GM21619 (cell line): ENCODE measurements around the gene PEX1.
"Not testable (repeated sequence)": the region's sequence is repeated elsewhere in the genome, so short reads cannot be mapped to it uniquely, and the experiment has no call there.

ENCODE experiments used
- ATAC-seq: cut with Tn5 transposase; IDR thresholded peaks from one replicate; pipeline ENCODE4 v1.9.1; 2021; ENCODE audit not compliant: unreplicated experiment

The PEX1 gene

DNA sequence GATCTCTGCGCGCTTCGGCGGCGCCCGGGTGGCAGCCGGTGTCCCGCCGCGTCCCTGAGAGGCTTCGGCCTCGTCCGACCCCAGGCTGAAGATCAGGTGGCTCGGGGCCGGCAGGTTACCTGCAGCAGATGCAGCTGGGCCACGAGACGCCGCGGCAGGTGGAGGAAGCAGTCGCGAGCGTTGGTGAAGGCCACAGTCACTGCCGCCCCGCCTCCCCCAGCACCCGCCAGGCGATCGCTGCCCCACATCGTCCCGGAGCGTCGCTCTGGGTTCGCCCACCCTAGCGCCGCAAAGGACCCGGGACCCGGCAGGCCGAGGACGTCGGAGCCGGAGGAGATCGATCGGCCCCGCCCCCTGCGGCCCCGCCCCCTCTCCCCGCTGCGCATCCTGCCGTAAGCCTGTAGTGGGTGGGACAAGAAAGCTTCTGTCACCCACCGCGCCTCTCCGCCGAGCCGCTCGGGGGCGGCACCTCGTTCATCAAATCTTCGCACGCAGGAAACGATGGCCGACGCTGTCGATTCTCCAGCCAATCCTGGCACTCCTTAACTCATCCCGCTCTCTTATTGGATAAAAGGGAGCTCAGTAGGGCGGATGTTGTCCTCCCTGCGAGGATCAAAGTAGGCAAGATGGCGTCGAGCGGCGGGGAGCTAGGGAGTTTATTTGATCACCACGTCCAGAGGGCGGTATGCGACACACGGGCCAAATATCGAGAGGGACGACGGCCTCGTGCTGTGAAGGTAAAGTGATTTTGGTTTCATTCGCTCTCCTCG, at the start of gene PEX1, which contains the start of gene RBM48:
Gene PEX1, minus strand, starts transcription at position 333 of the 770 bp plus-strand sequence. Its CDS starts 85 bp downstream, at position 248.
Gene RBM48, plus strand, starts transcription at position 608 of the 770 bp plus-strand sequence. Its CDS starts 19 bp downstream, at position 627.
- ATAC-seq = peak; percentile 93

DNA sequence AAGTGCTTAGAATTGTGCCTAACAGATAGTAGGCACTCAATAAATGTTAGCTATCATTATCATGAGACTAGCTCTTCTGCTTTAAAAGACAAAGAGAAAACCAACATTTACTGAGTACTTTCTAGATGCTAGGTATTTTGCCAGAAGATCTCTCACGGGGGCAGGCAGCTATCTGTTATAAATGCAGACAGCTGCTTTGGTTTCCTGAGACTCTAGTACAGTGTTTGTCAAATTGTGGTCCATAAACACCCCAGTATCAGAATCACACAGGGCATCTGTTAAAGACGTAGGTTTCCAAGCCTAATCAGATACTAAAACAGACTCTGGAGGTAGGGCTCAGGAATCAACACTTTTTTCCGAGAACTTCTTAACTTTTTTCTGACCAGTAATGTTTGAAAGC, 48.0 kb upstream of the PEX1 start:
- ATAC-seq = no peak

DNA sequence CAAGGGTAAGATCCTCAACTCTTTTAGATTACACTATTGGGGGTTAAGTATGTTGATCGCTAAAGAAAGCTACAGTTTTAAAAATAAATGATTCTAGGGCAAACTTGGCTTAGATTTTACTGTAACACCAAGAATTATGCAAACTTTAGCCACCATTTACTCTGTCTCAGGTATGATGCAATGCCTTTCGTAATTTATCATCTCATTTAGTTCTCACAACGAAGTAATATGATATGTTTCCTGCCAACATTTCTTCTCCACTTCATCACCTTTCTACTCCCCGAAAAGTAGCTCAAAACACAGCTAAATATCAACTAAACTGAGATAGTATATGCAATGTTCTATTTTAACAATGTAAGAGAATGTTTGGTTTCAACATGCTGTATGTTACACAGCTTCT, 40.8 kb upstream of the PEX1 start:
- ATAC-seq = no peak

DNA sequence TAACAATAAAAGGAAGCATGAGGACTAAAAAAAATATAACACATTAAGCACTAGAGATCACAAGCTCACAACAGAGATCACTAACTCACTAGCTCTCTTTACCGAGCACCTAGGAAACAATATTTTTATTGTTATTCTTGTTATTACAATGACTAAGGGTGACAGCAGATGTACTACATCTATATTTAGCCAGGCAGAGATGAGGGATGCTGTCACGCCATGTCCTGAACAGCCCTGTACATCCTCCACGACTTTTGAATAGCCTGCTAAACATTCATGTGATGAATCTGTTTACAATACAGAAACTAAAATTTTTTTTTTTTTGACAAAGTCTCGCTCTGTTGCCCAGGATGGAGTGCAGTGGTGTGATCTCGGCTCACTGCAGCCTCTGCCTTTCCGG, 39.1 kb upstream of the PEX1 start:
- ATAC-seq = no peak

DNA sequence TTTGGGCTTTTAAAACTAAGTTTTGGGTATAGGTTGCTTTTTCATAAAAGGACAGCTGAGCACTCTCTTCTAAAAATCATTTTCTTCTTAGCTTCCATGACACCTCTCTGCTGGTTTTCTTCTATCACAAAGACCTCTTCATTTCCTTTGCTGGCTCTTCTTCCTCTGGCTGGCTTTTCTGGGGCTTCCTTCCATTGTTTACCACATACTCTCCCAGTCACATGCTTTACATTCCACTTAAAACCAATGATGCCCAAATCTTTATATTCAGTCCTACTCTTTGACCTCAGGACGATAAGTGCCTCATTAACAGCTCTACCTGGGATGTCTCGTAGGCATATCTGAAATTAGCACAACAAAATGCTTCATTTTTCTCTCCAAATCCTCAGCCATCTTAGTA, 35.0 kb upstream of the PEX1 start:
- no peak for ATAC-seq

DNA sequence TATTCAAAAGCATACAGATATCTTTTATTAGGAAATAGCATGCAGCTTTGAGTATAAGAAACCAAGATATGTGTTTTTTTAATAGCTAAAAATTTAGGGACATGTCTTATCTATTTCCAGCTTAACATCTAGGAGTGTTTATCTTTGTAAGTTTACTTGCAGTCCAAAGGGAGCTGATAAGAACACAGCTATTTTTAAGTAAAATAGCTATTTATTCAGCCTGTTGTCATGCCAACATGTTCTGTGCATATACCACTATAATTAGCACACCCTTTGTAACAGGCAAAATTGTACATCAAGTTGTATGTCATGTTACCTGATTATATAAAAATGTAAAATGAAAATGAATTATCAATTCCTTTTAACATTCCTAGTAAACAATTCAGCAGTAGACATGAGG, 32.3 kb upstream of the PEX1 start:
- ATAC-seq = no peak

DNA sequence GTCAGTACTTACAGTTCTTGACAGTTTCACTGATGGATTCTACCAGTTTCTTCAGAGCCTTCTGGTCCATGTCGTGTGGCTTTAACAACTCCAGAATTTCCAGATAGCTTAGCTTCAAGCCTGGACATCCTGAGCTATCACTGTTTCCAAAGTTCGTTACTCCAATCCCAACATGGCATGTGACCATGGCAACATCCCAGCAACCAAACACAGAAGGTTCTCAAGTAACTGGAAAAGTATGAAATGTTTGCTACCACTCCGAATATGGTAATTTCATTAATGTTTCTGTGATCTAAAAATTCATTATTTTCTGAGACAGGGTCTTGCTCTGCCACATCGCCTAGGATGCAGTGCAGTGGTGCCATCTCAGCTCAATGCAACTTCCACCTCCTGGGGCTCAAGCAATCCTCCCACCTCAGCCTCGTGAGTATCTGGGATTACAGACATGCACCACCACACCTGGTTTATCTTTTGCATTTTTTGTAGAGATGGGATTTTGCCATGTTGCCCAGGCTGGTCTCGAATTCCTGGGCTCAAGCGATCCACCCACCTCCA, 29.6 kb upstream of the PEX1 start:
- no peak for ATAC-seq

DNA sequence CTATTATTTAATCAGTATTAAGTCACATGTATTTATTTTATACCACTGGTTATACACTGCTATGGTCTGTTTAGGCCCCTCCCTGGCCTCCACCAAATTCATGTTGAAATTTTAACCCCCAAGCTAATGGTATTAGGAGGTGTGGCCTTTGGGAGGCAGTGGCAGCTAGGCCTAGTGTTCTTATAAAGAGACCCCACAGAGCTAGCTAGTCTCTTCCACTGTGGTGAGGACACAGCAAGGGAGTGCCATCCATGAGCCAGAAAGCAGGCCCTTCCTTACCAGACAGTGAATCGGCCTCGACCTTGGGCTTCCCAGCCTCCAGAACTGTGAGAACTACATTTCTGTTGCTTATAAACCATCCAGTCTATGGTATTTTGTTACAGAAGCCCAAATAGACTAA, 28.9 kb upstream of the PEX1 start:
- no peak for ATAC-seq

DNA sequence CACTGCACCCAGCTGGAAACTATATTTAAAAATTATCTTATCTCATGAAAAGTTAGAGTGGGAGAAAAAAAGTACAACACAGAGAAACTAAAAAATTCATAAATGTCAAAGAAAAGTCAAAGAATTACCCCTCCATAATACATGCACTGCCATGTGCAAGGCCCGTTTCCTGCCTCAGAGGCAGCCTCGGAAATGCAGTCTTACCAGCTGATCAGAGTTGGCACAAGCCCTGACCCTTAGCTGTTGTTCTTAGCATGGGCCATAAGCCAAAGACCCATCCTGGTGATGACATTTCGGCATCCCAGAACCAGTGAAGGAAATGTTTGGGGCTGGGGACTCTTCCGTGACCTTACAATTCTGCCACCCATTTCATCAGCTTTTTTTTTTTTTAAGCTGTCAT, 21.9 kb upstream of the PEX1 start:
- no peak for ATAC-seq

DNA sequence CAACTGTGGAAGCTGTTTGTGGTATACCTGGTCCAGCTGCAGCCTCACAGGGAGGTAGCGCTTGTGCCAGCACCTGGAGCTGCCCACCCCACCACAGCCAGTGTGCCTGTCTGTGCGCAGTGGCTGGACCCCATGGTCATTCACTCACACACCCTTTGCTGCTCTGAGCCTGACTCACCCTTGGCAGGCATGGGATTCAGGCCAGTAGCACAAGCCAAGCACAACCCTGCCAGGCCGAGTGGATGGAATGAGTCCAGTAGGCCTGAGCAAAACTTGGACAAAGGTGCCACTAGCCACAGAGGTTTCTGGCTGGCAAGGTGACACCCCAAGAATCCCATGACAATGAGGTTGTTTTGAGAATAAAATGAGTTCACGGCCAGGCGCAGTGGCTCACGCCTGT, 19.3 kb upstream of the PEX1 start:
- no peak for ATAC-seq

DNA sequence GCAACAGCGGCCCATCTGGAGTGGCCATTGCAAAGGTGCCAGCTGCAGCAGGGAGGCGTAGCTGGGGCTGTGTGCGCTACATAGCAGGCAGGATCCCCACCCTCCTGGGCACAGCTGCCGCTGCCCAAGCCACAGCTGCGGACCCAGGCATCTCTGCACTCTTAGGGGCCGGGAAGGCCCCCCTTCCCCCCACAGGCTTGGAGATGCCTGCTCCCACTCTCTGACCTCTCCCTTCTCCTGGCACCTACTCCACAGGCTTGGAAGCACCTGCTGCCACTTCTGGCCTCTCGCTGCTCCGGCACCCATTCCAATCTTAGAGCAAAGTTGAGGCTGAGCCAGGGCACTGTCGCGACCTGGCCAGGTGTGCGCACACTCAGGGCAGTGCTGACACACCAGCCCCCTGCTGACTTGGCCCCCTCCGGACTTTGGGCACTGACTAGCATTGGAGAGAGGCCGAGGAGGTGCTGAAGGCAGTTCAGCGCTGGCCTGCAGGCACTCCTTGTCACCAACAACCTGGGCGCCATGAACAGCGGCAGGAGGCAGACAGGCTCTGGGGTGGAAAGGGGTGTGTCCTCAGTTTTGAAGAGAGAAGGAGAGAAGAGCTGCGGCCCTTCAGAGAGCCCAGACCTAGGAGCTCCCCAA, 18.7 kb upstream of the PEX1 start:
- ATAC-seq = no peak

DNA sequence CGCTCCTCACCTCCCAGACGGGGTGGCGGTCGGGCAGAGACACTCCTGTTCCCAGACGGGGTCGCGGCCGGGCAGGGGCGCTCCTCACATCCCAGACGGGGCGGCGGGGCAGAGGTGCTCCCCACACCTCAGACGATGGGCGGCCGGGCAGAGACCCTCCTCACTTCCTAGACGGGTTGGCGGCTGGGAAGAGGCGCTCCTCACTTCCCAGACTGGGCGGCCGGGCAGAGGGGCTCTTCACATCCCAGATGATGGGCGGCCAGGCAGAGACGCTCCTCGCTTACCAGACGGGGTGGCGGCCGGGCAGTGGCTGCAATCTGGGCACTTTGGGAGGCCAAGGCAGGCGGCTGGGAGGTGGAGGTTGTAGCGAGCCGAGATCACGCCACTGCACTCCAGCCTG, 16.8 kb upstream of the PEX1 start:
- not testable (repeated sequence) for ATAC-seq

DNA sequence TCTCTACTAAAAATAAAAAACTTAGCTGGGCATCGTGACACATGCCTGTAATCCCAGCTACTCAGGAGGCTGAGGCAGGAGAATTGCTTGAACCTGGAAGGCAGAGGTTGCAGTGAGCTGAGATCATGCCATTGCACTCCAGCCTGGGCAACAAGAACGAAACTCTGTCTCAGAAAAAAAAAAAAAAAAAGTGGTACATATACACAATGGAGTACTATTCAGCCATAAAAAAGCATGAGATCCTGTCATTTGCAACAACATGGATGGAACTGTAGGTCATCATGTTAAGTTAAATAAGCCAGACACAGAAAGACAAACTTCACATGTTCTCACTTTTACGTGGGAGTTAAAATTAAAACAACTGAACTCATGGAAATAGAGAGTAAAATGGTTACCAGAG, 15.2 kb upstream of the PEX1 start:
- ATAC-seq = not testable (repeated sequence)

DNA sequence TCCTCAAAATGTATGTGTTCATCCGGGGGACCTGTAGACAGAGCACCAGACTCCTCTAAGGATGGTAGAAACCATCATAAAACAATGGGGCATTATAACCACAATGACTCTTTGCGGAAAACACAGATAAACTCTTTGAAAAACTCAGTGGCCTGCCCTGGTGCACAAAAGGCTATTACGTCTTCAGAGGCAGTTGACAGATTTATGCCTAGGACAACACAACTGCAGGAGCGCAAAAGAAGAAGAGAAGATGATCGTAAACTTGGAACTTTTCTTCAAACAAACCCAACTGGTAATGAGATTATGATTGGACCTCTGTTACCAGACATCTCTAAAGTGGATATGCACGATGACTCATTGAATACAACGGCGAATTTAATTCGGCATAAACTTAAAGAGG, 6.3 kb upstream of the PEX1 start:
- no peak for ATAC-seq

DNA sequence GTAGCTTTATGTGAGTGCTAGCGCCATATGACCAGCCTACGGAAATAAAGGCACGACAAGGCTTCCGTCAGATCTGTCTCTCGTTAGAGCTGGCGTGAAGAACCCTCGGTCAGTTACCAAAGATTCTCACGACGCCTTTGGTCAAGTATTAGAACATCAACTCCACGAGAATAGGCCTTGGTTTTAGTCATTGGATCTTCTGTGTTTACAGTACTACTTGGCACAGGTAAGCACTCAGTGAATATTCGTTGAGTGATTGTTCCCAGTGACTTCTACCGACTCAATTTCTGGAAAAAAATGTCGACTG, 591 bp upstream of the PEX1 start:
- peak; percentile 4 for ATAC-seq

DNA sequence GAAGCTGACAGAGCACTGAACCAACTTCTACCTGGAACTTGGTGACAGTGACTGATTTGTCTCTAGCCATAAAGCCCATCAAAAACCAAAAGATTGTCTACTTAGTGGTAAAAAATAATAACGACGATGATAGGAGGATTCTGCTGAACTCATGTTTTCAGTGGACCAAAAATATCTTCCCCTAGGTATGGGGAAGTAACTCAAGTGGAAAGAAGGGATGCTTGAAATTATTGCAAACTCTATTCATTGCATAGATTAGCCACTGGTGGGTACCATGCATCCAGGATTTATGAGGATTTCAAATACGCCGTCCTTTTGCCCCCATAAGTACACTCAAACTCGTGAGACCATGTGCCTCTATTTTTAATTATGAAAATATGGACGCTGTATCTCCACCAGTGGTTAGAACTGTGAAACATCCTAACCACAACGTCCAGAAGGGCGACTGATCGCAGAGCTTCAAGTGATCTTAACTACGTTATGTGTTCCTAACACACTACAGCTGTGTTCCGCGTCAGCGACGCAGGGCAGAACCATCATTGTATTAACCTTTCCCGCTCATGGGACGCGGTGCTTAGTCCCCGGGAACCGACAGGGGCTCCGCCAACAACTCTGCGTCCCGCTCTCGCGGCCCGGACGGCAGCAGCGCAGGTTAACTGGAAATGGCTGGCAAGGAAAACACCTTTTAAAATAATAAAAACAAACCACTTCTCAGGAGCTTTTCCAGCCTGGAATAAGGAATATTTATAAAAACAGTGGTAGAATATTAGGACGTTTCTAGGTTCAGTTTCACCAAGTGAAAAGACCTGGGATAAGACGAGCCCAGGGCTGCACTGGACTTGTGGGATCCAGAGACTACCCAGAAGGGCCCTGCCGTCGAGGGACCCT, 776 bp downstream of the PEX1 start:
- peak; percentile 28 for ATAC-seq

DNA sequence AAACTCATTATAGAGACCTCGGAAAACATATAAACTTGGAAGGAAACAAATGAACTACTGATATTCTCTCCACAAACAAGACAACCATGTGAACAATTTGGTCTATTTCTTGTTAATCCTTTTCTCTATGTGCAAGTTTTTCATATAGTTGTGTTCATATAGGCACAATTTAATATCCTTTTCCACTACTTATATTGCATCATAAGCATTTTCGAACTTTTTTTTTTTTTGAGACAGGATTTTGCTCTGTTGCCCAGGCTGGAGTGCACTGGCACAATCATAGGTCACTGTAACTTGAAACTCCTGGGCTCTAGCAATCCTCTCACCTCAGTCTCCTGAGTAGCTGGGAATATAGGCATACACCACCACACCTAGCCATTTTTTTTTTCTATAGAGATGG, 5.2 kb downstream of the PEX1 start:
- no peak for ATAC-seq

DNA sequence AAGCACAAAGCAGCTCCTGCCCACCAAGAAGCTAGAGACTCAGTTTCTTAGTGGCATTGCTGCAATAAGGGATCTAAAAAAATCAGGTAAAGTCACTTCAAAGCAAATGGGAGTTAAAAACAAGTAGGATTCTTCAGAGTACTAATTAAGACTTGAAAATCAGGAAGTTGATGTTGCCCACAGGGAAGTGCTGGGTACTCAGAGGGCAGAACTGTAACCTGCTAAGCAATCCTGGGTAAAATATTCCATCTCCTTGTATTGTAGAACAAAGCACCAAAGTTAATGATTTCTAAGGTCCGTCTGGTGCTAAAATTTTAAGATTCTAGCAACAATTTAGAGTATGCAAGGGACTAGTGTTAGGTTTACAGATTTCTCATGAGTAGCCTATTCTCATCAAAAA, 8.3 kb downstream of the PEX1 start:
- no peak for ATAC-seq

DNA sequence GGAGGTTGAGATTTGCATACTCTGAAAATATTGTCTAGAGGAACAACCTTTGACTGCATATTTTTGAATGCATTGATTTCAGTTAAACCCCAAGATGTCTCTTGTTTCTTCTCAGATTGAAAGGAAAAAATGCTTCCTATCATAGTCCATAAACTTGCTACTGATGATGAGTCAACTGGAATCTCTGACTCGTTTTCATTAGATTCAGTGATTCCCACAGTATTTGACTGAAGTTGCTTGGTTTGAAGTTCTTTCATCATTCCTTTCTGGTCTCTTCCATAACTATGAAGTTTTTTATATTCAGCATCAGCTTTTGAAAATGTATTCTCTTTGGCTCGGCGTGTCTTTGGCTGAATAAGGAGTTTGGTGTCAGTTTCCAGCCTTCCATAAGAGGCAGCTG, 10.7 kb downstream of the PEX1 start:
- no peak for ATAC-seq

DNA sequence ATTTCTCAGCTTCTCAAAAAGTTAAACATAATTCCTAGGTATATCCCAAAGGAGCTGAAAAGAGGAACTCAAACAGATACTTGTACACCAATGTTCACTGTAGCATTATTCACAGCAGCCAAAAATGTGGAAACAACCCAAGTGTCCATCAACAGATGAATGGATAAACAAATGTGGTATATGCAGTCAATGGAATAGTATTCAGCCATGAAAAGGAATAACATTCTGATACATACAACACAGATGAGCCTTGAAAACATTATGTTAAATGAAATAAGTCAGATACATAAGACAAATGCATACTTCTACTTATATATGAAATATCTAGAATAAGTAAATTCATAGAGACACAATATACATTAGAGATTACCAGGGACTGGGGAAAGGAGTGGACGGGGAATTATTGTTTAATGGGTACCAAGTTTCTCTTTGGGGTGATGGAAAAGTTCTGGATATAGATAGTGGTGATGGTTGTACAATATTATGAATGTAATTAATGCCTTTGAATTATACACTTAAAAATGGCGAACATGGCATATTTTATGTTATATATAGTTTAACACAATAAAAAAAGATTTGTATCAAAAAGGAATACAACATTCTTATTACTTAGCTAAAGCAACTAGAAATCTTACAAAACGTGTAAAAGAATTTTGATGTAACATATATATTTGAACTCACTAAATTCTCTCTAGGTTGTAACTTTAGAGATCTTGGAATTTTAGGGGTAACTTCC, 15.0 kb downstream of the PEX1 start:
- ATAC-seq = no peak

DNA sequence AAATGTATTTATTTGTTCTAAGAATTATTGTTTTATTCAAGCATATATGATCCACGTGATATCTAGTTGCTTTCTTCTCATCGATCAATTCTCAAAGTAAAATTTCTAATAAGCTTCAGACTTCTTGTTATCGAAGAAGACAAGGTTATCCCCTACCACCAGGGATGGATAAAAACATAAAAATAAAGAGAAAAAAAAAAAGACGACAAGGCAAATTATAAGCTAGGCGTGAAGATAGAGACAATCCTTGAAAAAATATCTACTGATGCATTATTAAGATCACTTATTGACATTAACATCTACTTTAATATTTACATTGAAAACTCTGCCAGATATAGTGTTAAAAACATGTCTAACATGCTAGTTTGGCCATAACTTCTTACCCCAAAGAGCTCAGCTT, 19.4 kb downstream of the PEX1 start:
- ATAC-seq = no peak
